ENCODE data around the gene RPL11. TPM values are rescaled to one million over a fixed set of nuclear protein-coding genes. Genes with fewer than 3 reads are reported as not detected.
"Not testable (repeated sequence)": the region's sequence is repeated elsewhere in the genome, so short reads cannot be mapped to it uniquely, and the experiment has no call there.

Gene RPL11
- total RNA-seq, 3 donors from 2014 or later (not counting 1 experiment from before 2014, with no cell fraction given): 609 to 795 (median 740) TPM

GRCh38 chr1:23682946-23683345 is 8.7 kb upstream of the RPL11 start:
- Mint-ChIP-seq H3K9me3 (no peaks in the 10 kb centered on the region), H3K4me3 (no peak overlapping the region), H3K4me1 (no peaks in the 10 kb centered on the region), H3K36me3 (no peaks in the 10 kb centered on the region), H3K27me3 (ENCODE audit: low read depth in 2 of 2) (peaks cover 13 to 15% of the 10 kb centered on the region in 2 donors), H3K27ac (no peak overlapping the region)
- ATAC-seq: no peak
- no peak for TF ChIP-seq CTCF (IDR thresholded peaks at IDR 0.05)
- H3K4me1 ChIP-seq (ENCODE audit: control insufficient read depth, insufficient read depth, low read length): no peaks in the 10 kb centered on the region
- DNase-seq: no peak
- H3K27me3 ChIP-seq (ENCODE audit: control insufficient read depth, insufficient read depth, low read length): no peaks in the 10 kb centered on the region
- H3K36me3 ChIP-seq (ENCODE audit: control insufficient read depth, insufficient read depth, low read length): no peaks in the 10 kb centered on the region
- no peak overlapping the region for H3K4me3 ChIP-seq (ENCODE audit: low read length)
- H3K9me3 ChIP-seq (ENCODE audit: control insufficient read depth, insufficient read depth, low read length): no peaks in the 10 kb centered on the region
- no peak overlapping the region for H3K27ac ChIP-seq (ENCODE audit: low read length)
- intact Hi-C loops (cut with micrococcal nuclease): no loop called here

GRCh38 chr1:23684415-23684814 is 7.2 kb upstream of the RPL11 start:
- Histone ChIP-seq H3K27me3 (ENCODE audit: control insufficient read depth, insufficient read depth, low read length) (no peaks in the 10 kb centered on the region), H3K36me3 (ENCODE audit: control insufficient read depth, insufficient read depth, low read length) (no peaks in the 10 kb centered on the region), H3K4me1 (ENCODE audit: control insufficient read depth, insufficient read depth, low read length) (no peaks in the 10 kb centered on the region), H3K4me3 (ENCODE audit: low read length) (no peak overlapping the region), H3K9me3 (ENCODE audit: control insufficient read depth, insufficient read depth, low read length) (no peaks in the 10 kb centered on the region), H3K27ac (ENCODE audit: low read length) (no peak overlapping the region)
- no peaks in the 10 kb centered on the region for H3K36me3 Mint-ChIP-seq
- TF ChIP-seq CTCF (IDR thresholded peaks at IDR 0.05): no peak
- no peak overlapping the region for H3K27ac Mint-ChIP-seq
- ATAC-seq (no peak), DNase-seq (no peak)
- H3K4me3 Mint-ChIP-seq: no peak overlapping the region
- intact Hi-C loops (cut with micrococcal nuclease): no loop called here
- no CpG with 5 or more reads among the region's 2 CpGs for WGBS (ENCODE audit: insufficient coverage)
- H3K27me3 Mint-ChIP-seq (ENCODE audit: low read depth in 2 of 2): peaks cover 13 to 15% of the 10 kb centered on the region in 2 donors
- H3K9me3 Mint-ChIP-seq: no peaks in the 10 kb centered on the region
- no peaks in the 10 kb centered on the region for H3K4me1 Mint-ChIP-seq

GRCh38 chr1:23685197-23685596 is 6.4 kb upstream of the RPL11 start:
- intact Hi-C loops (cut with micrococcal nuclease); ATAC-seq; H3K4me1 Mint-ChIP-seq; H3K27ac ChIP-seq (ENCODE audit: low read length); H3K36me3 Mint-ChIP-seq; H3K4me3 ChIP-seq (ENCODE audit: low read length); H3K4me1 ChIP-seq (ENCODE audit: control insufficient read depth, insufficient read depth, low read length); DNase-seq; H3K4me3 Mint-ChIP-seq; H3K36me3 ChIP-seq (ENCODE audit: control insufficient read depth, insufficient read depth, low read length); H3K9me3 ChIP-seq (ENCODE audit: control insufficient read depth, insufficient read depth, low read length); H3K27ac Mint-ChIP-seq; H3K27me3 ChIP-seq (ENCODE audit: control insufficient read depth, insufficient read depth, low read length); H3K9me3 Mint-ChIP-seq: not testable (repeated sequence)
- 54% methylated on average over 6 of the region's 7 CpGs for WGBS (ENCODE audit: insufficient coverage)
- peaks cover 8 to 10% of the 10 kb centered on the region in 2 donors for H3K27me3 Mint-ChIP-seq (ENCODE audit: low read depth in 2 of 2)

DNA sequence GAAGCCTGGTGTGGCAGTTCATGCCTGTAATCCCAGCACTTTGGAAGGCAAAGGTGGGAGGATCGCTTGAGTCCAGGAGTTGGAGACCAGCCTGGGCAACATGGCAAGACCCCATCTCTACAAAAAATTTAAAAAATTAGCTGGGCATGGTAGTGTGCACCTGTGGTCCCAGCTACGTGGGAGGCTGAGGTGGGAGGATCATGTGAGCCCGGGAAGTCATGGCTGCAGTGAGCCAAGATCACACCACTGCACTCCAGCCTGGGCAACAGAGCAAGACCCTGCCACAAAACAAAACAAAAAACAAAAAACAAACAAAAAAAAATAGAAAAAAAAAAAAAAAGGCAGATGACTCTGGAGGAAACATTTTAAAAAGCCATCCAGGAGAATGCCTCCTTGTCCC is 3.9 kb upstream of the RPL11 start:
- H3K27me3 Mint-ChIP-seq (ENCODE audit: low read depth in 2 of 2); H3K27me3 ChIP-seq (ENCODE audit: control insufficient read depth, insufficient read depth, low read length); H3K27ac Mint-ChIP-seq; H3K4me3 Mint-ChIP-seq; ATAC-seq; H3K4me3 ChIP-seq (ENCODE audit: low read length); H3K9me3 ChIP-seq (ENCODE audit: control insufficient read depth, insufficient read depth, low read length); intact Hi-C loops (cut with micrococcal nuclease); H3K36me3 Mint-ChIP-seq; H3K27ac ChIP-seq (ENCODE audit: low read length); H3K36me3 ChIP-seq (ENCODE audit: control insufficient read depth, insufficient read depth, low read length); DNase-seq; H3K9me3 Mint-ChIP-seq: not testable (repeated sequence)
- peaks cover 13% of the 10 kb centered on the region for H3K4me1 ChIP-seq (ENCODE audit: control insufficient read depth, insufficient read depth, low read length)
- peaks cover 7 to 12% of the 10 kb centered on the region in 2 donors for H3K4me1 Mint-ChIP-seq
- WGBS (ENCODE audit: insufficient coverage): 72% methylated on average over 3 of the region's 3 CpGs

GRCh38 chr1:23688281-23688680 is 3.3 kb upstream of the RPL11 start:
- intact Hi-C loops (cut with micrococcal nuclease); H3K4me3 Mint-ChIP-seq; H3K4me3 ChIP-seq (ENCODE audit: low read length); H3K9me3 ChIP-seq (ENCODE audit: control insufficient read depth, insufficient read depth, low read length); H3K27me3 Mint-ChIP-seq (ENCODE audit: low read depth in 2 of 2); H3K36me3 Mint-ChIP-seq; ATAC-seq; H3K27me3 ChIP-seq (ENCODE audit: control insufficient read depth, insufficient read depth, low read length); DNase-seq; H3K9me3 Mint-ChIP-seq; H3K27ac ChIP-seq (ENCODE audit: low read length); H3K36me3 ChIP-seq (ENCODE audit: control insufficient read depth, insufficient read depth, low read length); H3K27ac Mint-ChIP-seq: not testable (repeated sequence)
- H3K4me1 ChIP-seq (ENCODE audit: control insufficient read depth, insufficient read depth, low read length): peaks cover 17% of the 10 kb centered on the region
- peaks cover 13 to 18% of the 10 kb centered on the region in 2 donors for H3K4me1 Mint-ChIP-seq
- 95% methylated on average over 30 of the region's 33 CpGs for WGBS (ENCODE audit: insufficient coverage)
